Activated naive CD4-positive, alpha-beta T cell treated with anti-CD3 and anti-CD28 coated beads, Interleukin-2, amount 50 U/mL, for 16 hours (primary cell): Measurements from ENCODE around the gene LPP.

Experiments
- DNase-seq: peaks from one replicate; pipeline ENCODE4 v3.0.0-alpha.2; 2020

The LPP gene

GRCh38 chr3:188309437-188310269, 155.7 kb downstream of the LPP start:
- DNase-seq = no peak

- DNase-seq = no peak
These were observed 156.3 kb downstream of the LPP start for GRCh38 chr3:188310270-188310710.

- no peak for DNase-seq
These were observed 161.6 kb downstream of the LPP start for GRCh38 chr3:188315553-188315952.

- no peak for DNase-seq
These were observed 162.2 kb downstream of the LPP start for GRCh38 chr3:188316021-188316722.

- no peak for DNase-seq
These were observed 162.7 kb downstream of the LPP start for GRCh38 chr3:188316723-188317070.

- no peak for DNase-seq
These were observed 165.6 kb downstream of the LPP start for GRCh38 chr3:188319569-188319968.

- no peak for DNase-seq
These were observed 166.8 kb downstream of the LPP start for GRCh38 chr3:188320757-188321156.

- no peak for DNase-seq
These were observed 167.3 kb downstream of the LPP start for GRCh38 chr3:188321258-188321657.

GRCh38 chr3:188322135-188322887, 168.4 kb downstream of the LPP start:
- no peak for DNase-seq

GRCh38 chr3:188323067-188323842, 169.3 kb downstream of the LPP start:
- peak; percentile 33 for DNase-seq

GRCh38 chr3:188326111-188326510, 172.2 kb downstream of the LPP start:
- no peak for DNase-seq

- no peak for DNase-seq
These were observed 173.0 kb downstream of the LPP start for GRCh38 chr3:188326968-188327367.

- no peak for DNase-seq
These were observed 173.5 kb downstream of the LPP start for GRCh38 chr3:188327433-188327832.

- DNase-seq = no peak
These were observed 176.2 kb downstream of the LPP start for GRCh38 chr3:188330138-188330537.

GRCh38 chr3:188331166-188331565, 177.2 kb downstream of the LPP start:
- no peak for DNase-seq

GRCh38 chr3:188332085-188332484, 178.1 kb downstream of the LPP start:
- DNase-seq = no peak

- no peak for DNase-seq
These were observed 181.7 kb downstream of the LPP start for GRCh38 chr3:188335656-188336055.

- no peak for DNase-seq
These were observed 182.2 kb downstream of the LPP start for GRCh38 chr3:188336178-188336577.

GRCh38 chr3:188337232-188337631, 183.3 kb downstream of the LPP start:
- no peak for DNase-seq

- no peak for DNase-seq
These were observed 184.1 kb downstream of the LPP start for GRCh38 chr3:188338086-188338485.

GRCh38 chr3:188339410-188340295, 185.7 kb downstream of the LPP start:
- DNase-seq = peak; percentile 26

- no peak for DNase-seq
These were observed 187.5 kb downstream of the LPP start for GRCh38 chr3:188341501-188341900.
